ENCODE results near the gene SHLD1. TPM values are rescaled to one million over a fixed set of nuclear protein-coding genes. Genes with fewer than 3 reads are reported as not detected.

The SHLD1 gene
- polyA plus RNA-seq, 4 donors, result 8.3 to 11.7 (median 10.1) TPM

DNA sequence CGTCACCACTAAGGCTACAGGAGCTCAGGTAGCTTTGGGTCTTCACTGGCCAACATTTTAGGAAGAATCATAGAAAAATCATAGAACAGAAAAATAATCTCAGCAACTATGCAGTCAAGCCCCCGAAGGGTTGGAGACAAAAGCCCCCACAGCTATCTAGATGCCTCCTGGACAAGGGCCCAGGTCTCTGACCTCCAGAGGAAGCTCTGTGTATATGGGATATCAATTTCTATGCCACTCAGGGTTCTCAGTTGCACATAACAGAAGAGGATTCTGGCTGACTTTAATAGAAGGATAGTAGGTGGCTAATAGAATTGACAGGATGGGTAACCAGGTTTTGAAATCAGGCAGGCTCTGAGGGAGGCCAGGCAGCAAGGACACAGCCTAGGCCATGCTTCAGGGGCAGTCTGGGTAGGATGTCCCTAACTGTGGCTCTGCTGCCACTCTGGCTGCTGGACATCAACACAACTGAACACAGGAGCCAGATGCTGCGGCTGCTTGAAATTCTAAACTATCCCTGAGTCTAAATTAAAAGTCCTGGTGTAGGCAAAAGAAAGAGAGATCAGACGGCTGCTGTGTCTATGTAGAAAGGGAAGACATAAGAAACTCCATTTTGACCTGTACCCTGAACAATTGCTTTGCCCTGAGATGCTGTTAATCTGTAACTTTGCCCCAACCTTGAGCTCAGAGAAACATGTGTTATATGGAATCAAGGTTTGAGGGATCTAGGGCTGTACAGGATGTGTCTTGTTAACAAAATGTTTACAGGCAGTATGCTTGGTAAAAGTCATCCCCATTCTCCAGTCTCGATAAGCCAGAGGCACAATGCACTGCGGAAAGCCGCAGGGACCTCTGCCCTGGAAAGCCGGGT, 134.5 kb downstream of the SHLD1 start:
- no peak for DNase-seq (ENCODE audit: low read depth in 4 of 4, low spot score in 2 of 4)

DNA sequence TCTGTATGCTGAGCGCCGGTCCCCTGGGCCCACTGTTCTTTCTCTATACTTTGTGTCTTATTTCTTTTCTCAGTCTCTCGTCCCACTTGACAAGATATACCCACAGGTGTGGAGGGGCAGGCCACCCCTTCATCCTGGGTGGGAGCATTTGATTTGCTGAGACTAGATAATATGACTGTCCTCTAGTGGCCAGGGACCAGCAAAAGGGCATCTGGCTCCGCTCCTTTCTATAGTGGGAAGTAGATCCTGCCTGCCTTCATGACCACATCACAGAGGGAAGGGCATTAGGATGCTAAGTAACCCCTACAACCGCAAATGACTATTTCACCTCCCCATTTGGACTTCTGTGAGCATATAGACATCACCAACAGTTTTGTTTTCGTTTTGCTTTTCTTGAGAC, 135.7 kb downstream of the SHLD1 start:
- no peak for DNase-seq (ENCODE audit: low read depth in 4 of 4, low spot score in 2 of 4)

DNA sequence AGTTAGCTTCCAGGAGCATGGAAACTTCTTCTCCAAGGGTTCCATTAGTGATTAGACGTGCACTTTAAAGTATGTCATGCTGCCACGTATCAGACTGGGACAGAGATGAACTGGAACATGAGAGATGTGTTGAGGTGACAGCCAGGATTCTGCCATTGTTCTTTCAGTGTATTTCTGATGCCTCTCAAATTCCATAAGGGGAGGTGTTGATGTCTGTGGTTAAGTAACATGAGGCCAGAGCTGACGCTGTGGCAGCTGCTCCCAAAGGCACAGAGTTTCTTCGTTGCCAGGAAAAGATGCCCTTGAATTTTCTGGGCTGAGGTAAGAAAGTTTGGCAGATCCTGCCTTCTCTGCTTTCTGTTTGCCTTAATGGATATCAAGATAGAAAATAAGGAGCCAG, 136.6 kb downstream of the SHLD1 start:
- no peak for DNase-seq (ENCODE audit: low read depth in 4 of 4, low spot score in 2 of 4)

DNA sequence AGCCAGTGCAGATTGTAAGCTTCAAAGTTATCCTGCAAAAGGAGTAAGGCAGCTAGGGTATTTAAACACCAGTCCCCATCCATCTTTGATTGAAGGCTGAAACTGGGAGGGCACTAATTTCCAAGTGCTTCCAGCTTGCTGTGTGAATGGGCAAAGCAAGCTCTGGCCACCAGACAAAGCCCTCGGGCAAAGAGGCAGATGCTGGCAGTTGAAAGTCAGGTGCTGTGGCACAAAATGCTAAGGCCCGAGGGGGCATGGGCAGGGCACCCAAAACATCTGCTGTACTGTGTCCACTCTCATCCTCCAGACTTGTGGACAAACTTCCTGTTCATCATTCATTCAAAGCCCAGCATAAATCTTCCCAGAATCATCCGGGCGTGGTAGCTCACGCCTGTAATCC, 137.2 kb downstream of the SHLD1 start:
- no peak for DNase-seq (ENCODE audit: low read depth in 4 of 4, low spot score in 2 of 4)

DNA sequence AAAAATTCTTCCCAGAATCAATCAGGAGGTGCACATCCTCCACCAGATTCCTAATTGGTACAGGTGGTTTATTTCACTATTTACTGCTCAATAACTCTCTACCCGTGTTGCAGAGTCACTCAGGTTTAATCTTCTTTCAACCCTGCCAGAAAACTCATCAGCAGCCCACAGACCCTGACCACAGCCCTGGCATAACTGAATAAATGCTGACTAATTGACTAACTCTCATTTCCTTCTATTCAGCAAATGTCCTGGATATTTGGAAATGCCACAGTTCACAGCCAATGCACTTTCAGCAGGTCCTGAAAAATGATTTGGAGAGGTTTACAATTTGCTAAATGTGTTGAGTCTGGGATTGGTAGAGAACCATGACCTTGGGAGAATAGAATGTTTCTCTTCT, 137.8 kb downstream of the SHLD1 start:
- DNase-seq (ENCODE audit: low read depth in 4 of 4, low spot score in 2 of 4), result no peak

DNA sequence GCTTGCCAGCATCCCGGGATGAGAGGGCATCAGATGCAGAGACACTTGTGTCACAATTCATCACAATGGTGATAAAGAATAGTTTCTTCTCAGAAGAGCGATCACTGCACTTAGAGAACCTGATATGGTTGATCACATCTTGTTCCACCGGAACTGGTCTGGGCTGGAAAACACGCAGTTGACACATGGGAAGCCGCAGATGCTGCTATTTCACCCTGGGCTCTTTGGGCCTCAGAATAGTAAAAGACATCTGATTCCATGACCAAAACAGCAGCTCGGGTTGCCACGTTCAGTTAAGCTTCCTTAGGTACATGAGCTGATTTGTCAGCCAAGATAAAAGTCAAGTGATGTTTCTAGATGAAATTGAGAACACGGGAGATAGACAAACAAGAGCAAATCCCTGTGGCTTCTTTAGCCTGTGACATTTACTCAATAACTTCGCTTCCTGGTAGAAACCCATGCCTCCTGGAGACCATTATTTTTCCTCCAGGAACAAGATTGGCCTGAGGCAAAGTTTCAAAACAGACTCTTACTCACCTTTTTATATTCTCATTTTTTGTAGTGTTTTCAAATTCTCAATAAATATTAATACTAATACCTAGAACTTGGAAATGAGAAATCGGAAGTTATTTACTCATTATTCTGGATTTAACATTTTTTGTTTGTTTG, 140.7 kb downstream of the SHLD1 start:
- no peak for DNase-seq (ENCODE audit: low read depth in 4 of 4, low spot score in 2 of 4)

DNA sequence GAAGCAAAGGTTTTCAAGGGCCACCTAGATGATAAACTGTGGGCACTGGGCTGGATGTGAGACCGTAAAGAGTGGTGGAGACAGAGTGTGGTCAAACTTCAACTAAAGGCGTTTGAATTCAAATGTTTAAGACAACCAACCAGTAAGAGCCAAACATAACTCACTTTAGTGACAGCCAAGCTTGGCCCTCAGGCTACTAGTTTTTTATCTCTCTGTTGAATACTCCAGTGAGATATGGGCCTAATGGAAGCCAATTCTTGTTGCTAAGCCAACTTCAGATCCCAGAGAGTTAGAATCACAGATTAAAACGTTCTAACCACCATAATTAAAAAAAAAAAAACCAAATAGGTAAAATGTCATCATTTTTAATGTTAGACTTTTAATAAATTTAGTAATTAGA, 142.9 kb downstream of the SHLD1 start:
- no peak for DNase-seq (ENCODE audit: low read depth in 4 of 4, low spot score in 2 of 4)

DNA sequence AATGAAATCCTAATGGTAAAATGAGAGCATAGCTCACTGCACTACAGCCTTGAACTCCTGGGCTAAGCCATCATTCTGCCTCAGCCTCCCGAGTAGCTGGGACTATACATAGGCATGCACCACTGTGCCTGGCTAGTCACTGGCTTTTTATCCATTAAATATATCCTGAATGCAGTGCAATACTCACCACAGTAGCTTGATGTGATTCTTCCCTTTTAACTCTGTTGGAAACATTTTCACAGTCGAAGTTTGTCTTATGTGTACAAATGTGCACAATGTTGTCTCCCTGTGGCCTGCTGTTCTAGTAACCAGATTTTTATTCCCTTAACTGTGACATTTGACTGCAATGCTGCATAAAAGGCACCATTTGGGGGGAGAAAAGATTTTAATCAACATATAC, 143.4 kb downstream of the SHLD1 start:
- no peak for DNase-seq (ENCODE audit: low read depth in 4 of 4, low spot score in 2 of 4)

DNA sequence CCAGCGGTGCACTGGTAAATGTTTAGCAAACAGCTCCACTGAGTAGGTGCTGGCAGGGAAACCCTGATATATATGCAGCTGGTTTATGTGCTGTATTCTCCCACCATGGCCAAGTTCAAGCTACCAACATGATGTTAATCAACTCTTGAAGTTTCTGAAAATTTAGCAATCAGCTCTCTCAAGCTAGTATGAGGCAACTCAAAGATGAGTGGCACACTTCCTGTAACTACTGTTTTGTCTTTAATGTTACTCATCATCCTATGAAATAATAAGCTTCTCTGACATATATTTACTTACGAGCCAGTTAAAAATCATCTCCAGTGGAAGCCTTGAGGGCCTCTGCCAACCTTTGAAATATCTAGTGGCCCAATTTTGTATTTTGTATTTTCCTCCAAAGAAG, 145.4 kb downstream of the SHLD1 start:
- no peak for DNase-seq (ENCODE audit: low read depth in 4 of 4, low spot score in 2 of 4)

DNA sequence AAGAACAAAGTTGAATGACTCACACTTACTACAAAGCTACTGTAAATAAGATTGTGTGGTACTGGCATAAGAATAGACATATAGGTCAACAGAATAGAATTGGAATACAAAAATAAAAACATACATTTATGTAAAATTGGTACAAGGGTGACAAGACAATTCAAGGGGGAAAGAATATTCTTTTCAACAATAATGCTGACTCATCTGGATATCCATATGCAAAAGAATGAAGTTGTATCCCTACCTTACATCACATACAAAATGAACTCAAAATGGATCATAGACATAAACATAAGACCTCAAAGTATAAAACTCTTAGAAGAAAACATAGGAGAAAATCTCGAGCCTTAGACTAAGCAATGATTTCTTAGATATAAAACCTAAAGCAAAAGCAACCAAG, 149.2 kb downstream of the SHLD1 start:
- DNase-seq (ENCODE audit: low read depth in 4 of 4, low spot score in 2 of 4), result no peak

DNA sequence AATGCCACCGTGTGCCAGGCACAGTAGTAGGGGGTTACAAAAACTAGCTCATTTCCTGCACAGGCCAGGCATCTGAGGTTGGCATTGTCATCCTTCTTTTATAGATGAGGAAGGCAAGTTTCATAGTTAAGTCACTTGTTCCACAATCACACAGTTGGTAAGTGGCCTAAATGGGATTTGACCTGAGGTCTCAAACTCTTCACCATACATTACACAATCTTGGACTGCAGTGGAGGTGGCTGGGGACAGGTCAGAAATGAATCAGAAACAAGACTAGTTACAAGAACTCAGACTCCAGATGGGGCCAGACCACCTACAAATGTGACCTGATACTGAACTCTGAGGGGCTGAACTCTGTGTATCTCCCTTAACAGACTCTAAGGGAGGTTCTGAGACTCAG, 150.7 kb downstream of the SHLD1 start:
- no peak for DNase-seq (ENCODE audit: low read depth in 4 of 4, low spot score in 2 of 4)

DNA sequence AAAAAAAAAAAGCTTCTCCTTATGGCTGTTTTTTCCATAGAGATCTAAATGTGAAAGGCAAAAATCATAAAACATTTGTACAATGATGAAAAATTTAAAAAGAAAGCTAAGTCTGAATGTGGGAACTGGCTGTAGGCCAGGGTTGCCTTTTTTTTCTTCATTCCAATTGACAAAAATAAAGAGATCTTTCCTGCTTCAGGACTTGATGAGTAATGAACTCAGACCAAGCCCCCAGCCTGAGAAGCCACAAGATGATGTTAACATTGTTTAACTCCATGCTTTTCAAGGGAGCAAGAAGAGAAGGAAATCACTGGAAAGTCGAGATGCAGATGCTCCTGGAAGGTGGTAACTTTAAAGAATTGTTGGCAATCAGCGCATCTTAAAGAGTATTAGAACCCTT, 158.8 kb downstream of the SHLD1 start:
- DNase-seq (ENCODE audit: low read depth in 4 of 4, low spot score in 2 of 4), result no peak

DNA sequence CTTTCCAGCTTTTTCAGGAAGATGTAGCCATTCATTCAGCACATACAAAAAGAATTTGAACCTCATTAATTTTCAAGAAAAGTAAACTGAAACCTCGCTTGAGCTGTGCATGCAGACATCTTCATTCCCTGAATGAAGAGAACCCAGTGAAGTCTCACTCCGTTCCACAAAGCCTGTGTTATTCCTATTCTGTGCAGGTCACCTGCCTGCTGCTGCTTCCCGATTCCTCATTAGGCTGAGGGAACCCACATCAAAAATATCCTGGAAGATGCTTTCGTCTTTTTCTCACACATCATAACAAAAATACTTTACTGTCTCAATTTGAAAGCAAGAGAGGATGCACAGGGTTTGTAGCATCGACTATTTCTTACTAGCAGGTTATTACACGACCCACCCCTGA, 160.0 kb downstream of the SHLD1 start:
- no peak for DNase-seq (ENCODE audit: low read depth in 4 of 4, low spot score in 2 of 4)

DNA sequence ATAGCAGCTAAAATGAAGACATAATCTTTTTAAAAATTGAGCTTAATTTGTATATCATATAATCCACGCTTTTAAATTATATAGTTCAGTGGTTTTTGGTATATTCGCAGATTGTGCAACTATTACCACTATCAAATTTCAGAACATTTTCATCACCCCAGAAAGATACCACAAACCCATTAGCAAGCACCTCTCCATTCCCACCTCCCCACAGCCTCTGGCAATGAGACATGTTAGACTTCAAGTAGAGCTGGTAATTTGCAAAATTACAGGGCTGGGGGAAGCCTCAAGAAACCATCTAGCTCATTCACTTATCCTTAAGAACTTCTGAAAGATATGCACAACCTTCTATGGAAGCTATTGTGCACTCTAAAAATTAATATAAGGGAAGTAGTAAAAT, 163.0 kb downstream of the SHLD1 start:
- DNase-seq (ENCODE audit: low read depth in 4 of 4, low spot score in 2 of 4), result no peak

Other genes with a start within 250 kb of the SHLD1 start
- gene GPCPD1, start 139.4 kb upstream of the SHLD1 start, polyA plus RNA-seq (ENCODE audit: insufficient read length in 4 of 4), result 10 to 100 TPM; 35.2 to 64.4 (median 38.3) TPM
- 1 to 10 TPM; 3.0 to 4.9 (median 3.5) TPM for gene CHGB, start 161.1 kb downstream of the SHLD1 start, polyA plus RNA-seq (ENCODE audit: insufficient read length in 4 of 4)
- gene TRMT6, start 200.1 kb downstream of the SHLD1 start, polyA plus RNA-seq (ENCODE audit: insufficient read length in 4 of 4), result 10 to 100 TPM; 16.2 to 20.2 (median 18.6) TPM
- 10 to 100 TPM; 11.2 to 20.3 (median 14.8) TPM for gene MCM8, start 200.3 kb downstream of the SHLD1 start, polyA plus RNA-seq (ENCODE audit: insufficient read length in 4 of 4)

Data from left renal cortex interstitium (tissue), 4 donors.